ENCODE measurements around the gene ATP1B1.
"Not testable (repeated sequence)": the region's sequence is repeated elsewhere in the genome, so short reads cannot be mapped to it uniquely, and the experiment has no call there.

Gene ATP1B1

GRCh38 chr1:169143984-169144383, 37.5 kb downstream of the ATP1B1 start:
- DNase-seq, result no peak

- DNase-seq, result no peak
Observed at GRCh38 chr1:169144941-169145626, 38.6 kb downstream of the ATP1B1 start.

- no peak for DNase-seq
Observed at GRCh38 chr1:169146576-169147214, 40.2 kb downstream of the ATP1B1 start.

- no peak for DNase-seq
Observed at GRCh38 chr1:169148472-169149252, 42.2 kb downstream of the ATP1B1 start.

GRCh38 chr1:169149555-169150286, 43.2 kb downstream of the ATP1B1 start:
- no peak for DNase-seq

GRCh38 chr1:169150641-169151337, 44.3 kb downstream of the ATP1B1 start:
- DNase-seq, result no peak

- no peak for DNase-seq
Observed at GRCh38 chr1:169151338-169151837, 44.9 kb downstream of the ATP1B1 start.

- no peak for DNase-seq
Observed at GRCh38 chr1:169155675-169156074, 49.2 kb downstream of the ATP1B1 start.

- no peak for DNase-seq
Observed at GRCh38 chr1:169156580-169156979, 50.1 kb downstream of the ATP1B1 start.

GRCh38 chr1:169160845-169161495, 54.5 kb downstream of the ATP1B1 start:
- DNase-seq, result no peak

GRCh38 chr1:169161496-169162194, 55.2 kb downstream of the ATP1B1 start:
- no peak for DNase-seq

GRCh38 chr1:169163059-169163458, 56.6 kb downstream of the ATP1B1 start:
- no peak for DNase-seq

- DNase-seq, result no peak
Observed at GRCh38 chr1:169175461-169175860, 69.0 kb downstream of the ATP1B1 start.

- not testable (repeated sequence) for DNase-seq
Observed at GRCh38 chr1:169179431-169179830, 72.9 kb downstream of the ATP1B1 start.

GRCh38 chr1:169180174-169180573, 73.7 kb downstream of the ATP1B1 start:
- DNase-seq, result no peak
